IgD-negative memory B cell (primary cell): Measurements from ENCODE around the gene ELK4. TPM values are rescaled to one million over a fixed set of nuclear protein-coding genes. Genes with fewer than 3 reads are reported as not detected.

Source experiments
- H3K27ac Mint-ChIP-seq, 3 donors: one replicate each; pipeline ENCODE4 v1.8.0; 2020 to 2022; ENCODE audit warnings: mild to moderate bottlenecking in 3 of 3, mixed read lengths in 3 of 3, moderate library complexity in 1 of 3
- H3K27me3 Mint-ChIP-seq: one replicate; pipeline ENCODE4 v1.8.0; 2021; ENCODE audit warnings: mixed read lengths
- H3K36me3 Mint-ChIP-seq: one replicate; pipeline ENCODE4 v1.8.0; 2020; ENCODE audit warnings: mild to moderate bottlenecking, mixed read lengths
- H3K4me1 Mint-ChIP-seq, 3 donors: one replicate each; pipeline ENCODE4 v1.8.0; 2020 to 2022; ENCODE audit warnings: mixed read lengths in 3 of 3, mild to moderate bottlenecking in 1 of 3
- H3K4me3 Mint-ChIP-seq, 4 donors: one replicate each; pipeline ENCODE4 v1.8.0; 2020 to 2022; ENCODE audit warnings: mild to moderate bottlenecking in 4 of 4, mixed read lengths in 4 of 4, moderate library complexity in 3 of 4
- H3K9me3 Mint-ChIP-seq, 3 donors: one replicate each; pipeline ENCODE4 v1.8.0; 2020 to 2021; ENCODE audit warnings: mixed read lengths in 3 of 3, mild to moderate bottlenecking in 1 of 3
- polyA plus RNA-seq: library from polyadenylated mRNA; unstranded; fragments of 300-500 nt; fragmentation: Illumina TruSeq; gene quantifications from one replicate; pipeline ENCODE4 v1.2.3, GENCODE V29; 2021

Gene ELK4
- polyA plus RNA-seq, 1 donor from 2014 or later: 4.7 TPM

GRCh38 chr1:205568469-205569361 is 63.1 kb downstream of the ELK4 start:
- Mint-ChIP-seq H3K36me3 (no peaks in the 10 kb centered on the region), H3K9me3 (no peaks in the 10 kb centered on the region), H3K27me3 (peaks cover 29% of the 10 kb centered on the region), H3K27ac (no peak overlapping the region), H3K4me1 (peaks cover 0 to 3% (median 0%) of the 10 kb centered on the region in 3 donors), H3K4me3 (peak overlapping the region; percentile 70 to 87 (median 80))

GRCh38 chr1:205568135-205568468 is 63.7 kb downstream of the ELK4 start:
- Mint-ChIP-seq H3K4me3 (peak overlapping the region; percentile 70 to 87 (median 72)), H3K27ac (no peak overlapping the region), H3K36me3 (no peaks in the 10 kb centered on the region), H3K27me3 (peaks cover 29% of the 10 kb centered on the region), H3K4me1 (peaks cover 0 to 3% (median 0%) of the 10 kb centered on the region in 3 donors), H3K9me3 (no peaks in the 10 kb centered on the region)

- Mint-ChIP-seq H3K4me3 (peak overlapping the region in 3 of 4 donors; percentile 21 to 71 (median 70)), H3K4me1 (peaks cover 0 to 3% (median 0%) of the 10 kb centered on the region in 3 donors), H3K27me3 (peaks cover 29% of the 10 kb centered on the region), H3K36me3 (no peaks in the 10 kb centered on the region), H3K27ac (no peak overlapping the region), H3K9me3 (peaks cover 0 to 2% (median 0%) of the 10 kb centered on the region in 3 donors)
Observed at GRCh38 chr1:205567716-205568115, 64.1 kb downstream of the ELK4 start.

GRCh38 chr1:205565799-205566198 is 66.0 kb downstream of the ELK4 start:
- H3K4me3 Mint-ChIP-seq: no peak overlapping the region
- peaks cover 0 to 9% (median 0%) of the 10 kb centered on the region in 3 donors for H3K4me1 Mint-ChIP-seq
- H3K36me3 Mint-ChIP-seq: no peaks in the 10 kb centered on the region
- H3K27me3 Mint-ChIP-seq: peaks cover 25% of the 10 kb centered on the region
- peaks cover 4 to 14% (median 9%) of the 10 kb centered on the region in 3 donors for H3K9me3 Mint-ChIP-seq
- no peak overlapping the region for H3K27ac Mint-ChIP-seq

DNA sequence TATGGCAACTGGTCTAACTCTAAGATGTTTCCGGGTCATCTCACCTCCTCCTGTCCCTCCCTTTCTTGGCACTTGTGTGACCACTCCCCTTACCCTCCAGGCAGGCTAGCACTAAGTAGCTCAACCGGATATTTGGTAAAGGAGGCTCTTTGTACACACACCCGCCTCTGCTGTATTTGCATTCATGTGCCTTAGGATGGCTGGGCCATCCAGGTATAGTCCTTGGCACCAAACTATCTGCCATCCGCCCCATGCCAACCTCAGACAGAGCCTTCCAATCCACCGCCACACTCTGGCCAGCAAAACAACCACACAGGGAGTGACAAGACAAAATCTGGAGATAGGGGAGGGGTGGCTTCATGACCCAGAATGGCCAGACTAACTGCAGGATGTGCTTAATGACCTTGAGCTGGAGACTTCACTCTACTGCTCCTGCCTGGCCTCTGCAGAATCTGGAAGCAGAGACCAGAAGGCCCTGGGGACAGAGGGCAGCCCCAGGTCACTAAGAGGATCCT is 67.8 kb downstream of the ELK4 start:
- Mint-ChIP-seq H3K36me3 (no peaks in the 10 kb centered on the region), H3K27me3 (peaks cover 20% of the 10 kb centered on the region), H3K4me3 (peak overlapping the region in 1 of 4 donors; percentile 7), H3K9me3 (peaks cover 4 to 19% (median 9%) of the 10 kb centered on the region in 3 donors), H3K27ac (no peak overlapping the region), H3K4me1 (peaks cover 3 to 9% (median 5%) of the 10 kb centered on the region in 3 donors)

DNA sequence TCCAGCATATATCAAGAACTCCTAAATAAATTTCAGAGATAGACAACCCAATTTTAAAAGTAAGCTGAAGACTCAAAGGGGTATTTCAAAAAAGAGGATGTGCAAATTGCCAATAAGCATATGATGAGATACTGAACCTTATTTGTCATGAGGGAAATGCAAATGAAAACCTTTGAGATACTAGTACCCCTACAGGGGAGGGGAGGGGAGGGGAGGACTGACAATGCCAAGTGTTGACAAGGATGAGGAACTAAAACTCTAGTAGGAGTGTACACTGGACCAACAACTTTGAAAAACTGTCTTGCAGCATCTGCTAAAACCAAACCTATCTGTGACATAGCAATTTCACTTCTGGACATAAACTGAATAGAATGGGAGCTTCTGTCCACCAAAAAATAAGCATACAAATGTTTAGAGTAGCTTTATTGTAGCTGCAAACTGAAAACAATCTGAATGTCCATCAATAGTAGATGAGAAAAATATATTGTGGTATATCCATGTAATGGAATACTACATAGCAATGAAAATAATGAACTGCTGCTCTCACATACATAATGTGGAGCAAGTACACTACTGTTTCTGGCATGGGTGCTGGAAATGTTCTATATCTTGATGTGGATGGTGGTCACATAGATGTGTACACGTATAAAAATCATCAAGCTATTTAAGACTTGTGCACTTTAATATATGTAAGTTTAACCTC is 70.2 kb downstream of the ELK4 start:
- Mint-ChIP-seq H3K36me3 (no peaks in the 10 kb centered on the region), H3K27ac (no peak overlapping the region), H3K27me3 (peaks cover 10% of the 10 kb centered on the region), H3K9me3 (peaks cover 4 to 19% (median 11%) of the 10 kb centered on the region in 3 donors), H3K4me3 (no peak overlapping the region), H3K4me1 (peaks cover 3 to 6% (median 5%) of the 10 kb centered on the region in 3 donors)

Other genes starting within 250 kb of the ELK4 start
- gene LEMD1, start 210.0 kb downstream of the ELK4 start, polyA plus RNA-seq: not detected
- not detected for gene BLACAT1, start 176.0 kb downstream of the ELK4 start, polyA plus RNA-seq
- 0.95 TPM for gene CDK18, start 127.3 kb downstream of the ELK4 start, polyA plus RNA-seq
- 1.9 TPM for gene SLC45A3, start 48.5 kb upstream of the ELK4 start, polyA plus RNA-seq
- gene NUCKS1, start 118.2 kb upstream of the ELK4 start, polyA plus RNA-seq: 14.6 TPM
- gene RAB29, start 143.5 kb upstream of the ELK4 start, polyA plus RNA-seq: 92.2 TPM
- gene SLC41A1, start 181.2 kb upstream of the ELK4 start, polyA plus RNA-seq: 10.9 TPM
- gene PM20D1, start 218.1 kb upstream of the ELK4 start, polyA plus RNA-seq: 2.0 TPM